GM12878 (cell line): Measurements from ENCODE around the gene DDX46. TPM values are rescaled to one million over a fixed set of nuclear protein-coding genes. Genes with fewer than 3 reads are reported as not detected.

Experiments used
- ATAC-seq: fragments of 200-7000 bp; cut with Tn5 transposase; 3 replicates; pipeline ENCODE4 v1.9.1; 2020; ENCODE audit warnings: mild to moderate bottlenecking, moderate library complexity
- BruUV-seq: library from RNA; stranded (reverse); fragments of 400-500 nt; replicated peaks from 2 replicates; lab custom pipeline; 2021; lab: Mats Ljungman, UMichigan
- CTCF ChIA-PET: fragments of 300-600 bp; sonication (Branson Sonifier 250); formaldehyde crosslinking; extraction: SDS; loops from one replicate; lab custom pipeline; 2021; ENCODE audit warnings: inconsistent platforms; lab: Yijun Ruan, JAX
- POLR2A ChIA-PET: fragments of 350-600 bp; formaldehyde crosslinking; extraction: SDS; loops from one replicate; lab custom pipeline; 2021; ENCODE audit warnings: inconsistent platforms; lab: Charles Lee
- RAD21 ChIA-PET: fragments of 300-600 bp; sonication (Branson Sonifier 250); formaldehyde crosslinking; loops from one replicate; lab custom pipeline; 2023; ENCODE audit warnings: antibody characterized with exemption; ENCODE audit not compliant: unreplicated experiment; lab: Charles Lee
- SMC1A ChIA-PET: fragments of 300-600 bp; sonication (Branson Sonifier 250); formaldehyde crosslinking; loops from one replicate; lab custom pipeline; 2023; ENCODE audit not compliant: unreplicated experiment, uncharacterized antibody; lab: Charles Lee
- DNase-seq: peaks from one replicate; pipeline ENCODE4 v3.0.0-alpha.2; 2011; ENCODE audit warnings: low read depth, low spot score
- FAIRE-seq: peaks from 3 replicates; lab custom pipeline; 2011; peaks lifted over from hg19 to GRCh38; lab: Jason Lieb, UNC
- H2AFZ ChIP-seq: 2 replicates; pipeline ENCODE4 v1.6.0; 2011; ENCODE audit warnings: low read depth, low read length, control low read depth; ENCODE audit not compliant: control insufficient read depth
- H3K27ac ChIP-seq: 2 replicates; pipeline ENCODE4 v1.5.1; 2011; ENCODE audit warnings: control low read depth; ENCODE audit not compliant: control insufficient read depth, insufficient read depth
- H3K27me3 ChIP-seq, 2 experiments: replicated peaks in 1 of 2; 2 replicates each; pipeline versions ENCODE4 v1.6.0 to v1.6.1; 2011; ENCODE audit warnings: low read length in 1 of 2; ENCODE audit not compliant: control insufficient read depth in 2 of 2, insufficient read depth in 2 of 2
- H3K36me3 ChIP-seq, 2 experiments: 2 replicates each; pipeline ENCODE4 v1.5.1; 2011; ENCODE audit warnings: low read length in 1 of 2; ENCODE audit not compliant: control insufficient read depth in 2 of 2, insufficient read depth in 2 of 2
- H3K4me1 ChIP-seq: 2 replicates; pipeline ENCODE4 v1.6.1; 2011; ENCODE audit warnings: mild to moderate bottlenecking, low read length, moderate library complexity, mixed read lengths; ENCODE audit not compliant: control insufficient read depth, insufficient read depth
- H3K4me2 ChIP-seq: 2 replicates; pipeline ENCODE4 v1.6.0; 2011; ENCODE audit warnings: control low read depth; ENCODE audit not compliant: control insufficient read depth, insufficient read depth
- H3K4me3 ChIP-seq: fragments of 200-600 bp; sonication (generic); 2 replicates; pipeline ENCODE4 v1.5.1; 2016
- H3K79me2 ChIP-seq: 2 replicates; pipeline ENCODE4 v1.6.0; 2011; ENCODE audit warnings: low read length; ENCODE audit not compliant: control insufficient read depth, insufficient read depth
- H3K9ac ChIP-seq: 2 replicates; pipeline ENCODE4 v1.8.0; 2011; ENCODE audit warnings: low read length, control low read depth, mixed read lengths; ENCODE audit not compliant: control insufficient read depth, insufficient read depth
- H3K9me3 ChIP-seq: replicated peaks from 3 replicates; pipeline ENCODE4 v1.5.1; 2011; ENCODE audit warnings: mild to moderate bottlenecking, low read length; ENCODE audit not compliant: control insufficient read depth, insufficient read depth
- H4K20me1 ChIP-seq: 2 replicates; pipeline ENCODE4 v1.6.0; 2011; ENCODE audit not compliant: control insufficient read depth, insufficient read depth
- EGR1 ChIP-seq, 2 experiments: IDR thresholded peaks; 1 replicate in 1 of 2; 2 replicates in 1 of 2; pipeline ENCODE4 v1.6.1; 2011 to 2012; ENCODE audit warnings: low read depth in 2 of 2, low read length in 2 of 2, borderline replicate concordance in 1 of 2, mild to moderate bottlenecking in 1 of 2, moderate library complexity in 1 of 2
- ETV6 ChIP-seq, 2 experiments: fragments of 450-650 bp in 1 of 2; IDR thresholded peaks in 1 of 2; conservative IDR thresholded peaks in 1 of 2; 2 replicates each; pipeline ENCODE4 v1.6.1; 2014; ENCODE audit warnings: antibody characterized with exemption in 1 of 2, borderline replicate concordance in 1 of 2, low read depth in 1 of 2, mild to moderate bottlenecking in 1 of 2, moderate library complexity in 1 of 2
- HDGF ChIP-seq: fragments of 450-650 bp; IDR thresholded peaks from 2 replicates; pipeline ENCODE4 v1.6.1; 2016; ENCODE audit warnings: antibody characterized with exemption
- MAX ChIP-seq: IDR thresholded peaks from 2 replicates; pipeline ENCODE4 v1.6.1; 2012; ENCODE audit warnings: low read depth, low read length, improper control_type of control experiment
- MYC ChIP-seq: IDR thresholded peaks from 2 replicates; pipeline ENCODE4 v1.6.1; 2011; ENCODE audit warnings: mild to moderate bottlenecking, low read length, moderate library complexity, inconsistent platforms; ENCODE audit not compliant: insufficient read depth, insufficient replicate concordance, insufficient read length, severe bottlenecking
- PRDM15 ChIP-seq: fragments of 450-650 bp; formaldehyde crosslinking; IDR thresholded peaks from 2 replicates; pipeline ENCODE4 v1.4.0; 2020; ENCODE audit warnings: mild to moderate bottlenecking, moderate library complexity
- SMARCA5 ChIP-seq: fragments of 450-650 bp; IDR thresholded peaks from 2 replicates; pipeline ENCODE4 v1.6.1; 2017; ENCODE audit warnings: mild to moderate bottlenecking
- SREBF2 ChIP-seq: IDR thresholded peaks from 2 replicates; pipeline ENCODE4 v1.6.1; 2012; ENCODE audit warnings: mild to moderate bottlenecking, low read length
- SRF ChIP-seq, 2 experiments: IDR thresholded peaks; 2 replicates each; pipeline ENCODE4 v1.6.1; 2011; ENCODE audit warnings: low read depth in 2 of 2, low read length in 2 of 2, mild to moderate bottlenecking in 1 of 2, moderate library complexity in 1 of 2
- SUZ12 ChIP-seq: fragments of 200-600 bp; sonication (generic); IDR thresholded peaks from one replicate; pipeline ENCODE4 v1.6.1; 2018; ENCODE audit warnings: antibody characterized with exemption, mild to moderate bottlenecking; ENCODE audit not compliant: unreplicated experiment
- ZBTB40 ChIP-seq: fragments of 450-650 bp; IDR thresholded peaks from 2 replicates; pipeline ENCODE4 v1.6.1; 2016; ENCODE audit warnings: mild to moderate bottlenecking, moderate library complexity, borderline replicate concordance
- WGBS: methylation state at CpG from one replicate; pipeline ENCODE4 v1.1.6; 2016; ENCODE audit warnings: low lambda C conversion rate; ENCODE audit not compliant: insufficient replicate concordance, insufficient coverage; ENCODE audit errors: missing lambda C conversion rate; 5-methylcytosine and 5-hydroxymethylcytosine counted together
- in situ Hi-C: fragments of 300-500 bp; cut with MboI; formaldehyde crosslinking; loops from 9 replicates; pipeline ENCODE4 v1.14.3; 2018; ENCODE audit warnings: mixed read lengths
- intact Hi-C: fragments of 100-400 bp; cut with micrococcal nuclease; formaldehyde crosslinking; loops from one replicate; pipeline ENCODE4 v1.14.2; 2022; ENCODE audit not compliant: unreplicated experiment
- polyA plus RNA-seq, 11 experiments: library from polyadenylated mRNA; depleted of rRNA in 4 of 11; unstranded in 6 of 11; stranded (reverse) in 5 of 11; fragments of >200 nt; fragmentation: Nextera tagmentation in 4 of 11; fragmentation: Illumina TruSeq in 1 of 11; extraction: Ambion mirVana in 4 of 11; extraction: Trizol in 1 of 11; gene quantifications; 1 replicate in 1 of 11; 2 replicates in 10 of 11; pipeline versions ENCODE4 v1.2.1 to v1.2.3, GENCODE V29; 2011 to 2016; ENCODE audit warnings: inconsistent platforms in 2 of 11, missing spikeins in 2 of 11, low read depth in 1 of 11
- total RNA-seq, 4 experiments: library from RNA; depleted of rRNA in 3 of 4; stranded (reverse); fragments of >200 nt in 3 of 4; fragmentation: Illumina TruSeq in 1 of 4; extraction: Trizol in 1 of 4; gene quantifications; 2 replicates each; pipeline versions ENCODE4 v1.2.1 to v1.2.3, GENCODE V29; 2013 to 2021

DDX46 gene
- total and polyA plus RNA-seq, 10 of the 15 experiments (the other 5 are each of a cell fraction or from before 2014, with no cell fraction given) = 23.0 to 77.1 (median 42.2) TPM

- TF ChIP-seq PRDM15 (CRISPR knock-in tag) (no peak), MAX (no peak), SRF (IDR thresholded peaks at IDR 0.05; ENCODE audit: low read depth in 2 of 2, low read length in 2 of 2) (no peak), SMARCA5 (no peak), MYC (no peak)
- TF ChIP-seq, all 136 proteins: peak for 0
These were observed 66.1 kb downstream of the DDX46 start (continued) for GRCh38 chr5:134824681-134825080.

GRCh38 chr5:134825212-134825611, 66.6 kb downstream of the DDX46 start:
- H3K36me3 ChIP-seq = peaks cover 2 to 24% of the 10 kb centered on the region in 2 experiments
- ATAC-seq = no peak
- no TSS peak for BruUV-seq

More at GRCh38 chr5:134825212-134825611, 66.6 kb downstream of the DDX46 start:
- intact Hi-C loops (no loop called here), in situ Hi-C loops (no loop called here)
- ChIA-PET SMC1A (interaction anchor here (1.0 to 1.2 kb wide), 4 partner anchors 14 to 77 kb away, joined by 3 read pairs; partner anchors contain the start of gene C5orf24), RAD21 (interaction anchor here (1.3 kb wide), 1 partner anchor 26 kb away, joined by 3 read pairs; no protein-coding TSS in a partner anchor), CTCF (interaction anchor here (0.7 to 1.4 kb wide), 5 partner anchors 9 to 67 kb away, joined by 3 to 4 read pairs (median 3); partner anchors contain the start of gene DDX46), POLR2A (interaction anchor here (0.6 to 1.0 kb wide), 3 partner anchors 44 to 79 kb away, joined by 3 to 4 read pairs (median 3); no protein-coding TSS in a partner anchor)
- H3K4me1 ChIP-seq = no peaks in the 10 kb centered on the region
- H3K27me3 ChIP-seq = no peaks in the 10 kb centered on the region
- H3K79me2 ChIP-seq = no peaks in the 10 kb centered on the region
- TF ChIP-seq EGR1 (IDR thresholded peaks at IDR 0.05; ENCODE audit: borderline replicate concordance in 1 of 2, low read depth in 2 of 2, low read length in 2 of 2) (no peak), SREBF2 (no peak), SUZ12 (no peak), SMARCA5 (no peak), HDGF (no peak), ETV6 (conservative IDR thresholded peaks at IDR 0.05 in 1 of 2, IDR thresholded peaks at IDR 0.05 in 1 of 2; ENCODE audit: borderline replicate concordance in 1 of 2, low read depth in 1 of 2) (peak in 1 of 2 experiments; percentile 44; a peak in 1 of 4 replicates), ZBTB40 (no peak)
- no peak overlapping the region for H3K27ac ChIP-seq
- no peak overlapping the region for H3K9ac ChIP-seq
- H3K9me3 ChIP-seq = no peaks in the 10 kb centered on the region
- FAIRE-seq (no peak), DNase-seq (no peak)
- no peak overlapping the region for H2AFZ ChIP-seq
- H3K4me3 ChIP-seq = no peak overlapping the region
- 5% methylated on average over 7 of the region's 7 CpGs for WGBS
- H3K4me2 ChIP-seq = no peak overlapping the region
- no peaks in the 10 kb centered on the region for H4K20me1 ChIP-seq
